HG03442 (cell line): ENCODE measurements around the gene CADM2.

Experiments used
- ATAC-seq: cut with Tn5 transposase; IDR thresholded peaks from one replicate; pipeline ENCODE4 v1.9.1; 2021; ENCODE audit warnings: mild to moderate bottlenecking, moderate library complexity; ENCODE audit not compliant: unreplicated experiment

The CADM2 gene

DNA sequence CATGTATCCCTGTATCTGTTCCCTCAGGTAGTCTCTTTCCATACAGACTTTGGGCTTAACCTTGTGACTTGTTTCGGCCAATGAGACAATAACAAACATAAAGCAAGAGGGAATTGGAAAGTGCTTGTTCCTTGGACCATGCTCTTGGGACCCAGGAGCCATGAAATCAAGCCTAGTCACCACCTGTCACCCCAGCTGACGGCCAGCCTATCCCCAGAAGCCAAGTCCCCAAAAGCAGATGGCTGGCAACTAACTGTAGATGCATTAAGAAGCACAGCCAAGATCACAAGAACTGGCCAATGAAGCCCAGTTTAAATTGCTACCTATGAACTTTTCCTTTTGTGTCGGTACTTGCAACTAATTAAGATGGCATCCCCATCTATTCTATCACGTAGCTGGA, 822.0 kb downstream of the CADM2 start:
- ATAC-seq: no peak

DNA sequence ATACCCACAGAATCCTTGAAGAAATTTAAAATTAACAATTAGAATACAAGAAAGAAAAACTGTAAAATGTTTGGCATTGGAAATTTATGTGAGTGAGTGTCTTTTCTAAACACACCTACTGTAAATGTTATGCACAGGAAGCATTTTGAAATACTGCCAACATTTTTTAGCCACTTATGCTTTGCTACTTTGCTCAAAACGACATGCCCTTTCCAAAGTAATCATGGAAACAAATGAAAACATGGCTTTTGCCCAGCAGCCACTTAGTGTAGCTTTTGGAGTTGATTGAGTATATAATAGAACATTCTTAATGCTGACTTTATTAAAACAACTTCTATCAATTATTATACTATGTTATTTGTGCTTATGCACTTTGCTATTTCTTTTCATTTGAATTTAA, 823.0 kb downstream of the CADM2 start:
- no peak for ATAC-seq

DNA sequence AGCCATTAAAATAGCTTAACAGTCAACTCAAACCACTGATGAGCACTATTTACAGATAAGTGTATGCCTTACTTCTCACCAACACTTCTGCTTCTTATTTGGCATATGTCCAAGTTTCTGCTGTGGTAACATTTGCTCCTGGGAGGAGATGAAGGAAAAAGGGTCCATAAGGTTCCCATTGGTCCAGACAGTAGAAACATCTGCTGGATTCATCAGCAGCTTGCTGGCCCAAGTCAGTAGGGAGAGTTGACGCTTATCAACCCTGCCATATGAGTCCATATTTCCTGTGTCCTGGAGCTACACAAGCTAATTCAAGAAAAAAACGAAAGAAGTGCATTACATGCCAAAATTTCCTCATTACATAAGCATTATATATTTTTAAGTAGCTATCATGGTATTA, 824.5 kb downstream of the CADM2 start:
- ATAC-seq: no peak

DNA sequence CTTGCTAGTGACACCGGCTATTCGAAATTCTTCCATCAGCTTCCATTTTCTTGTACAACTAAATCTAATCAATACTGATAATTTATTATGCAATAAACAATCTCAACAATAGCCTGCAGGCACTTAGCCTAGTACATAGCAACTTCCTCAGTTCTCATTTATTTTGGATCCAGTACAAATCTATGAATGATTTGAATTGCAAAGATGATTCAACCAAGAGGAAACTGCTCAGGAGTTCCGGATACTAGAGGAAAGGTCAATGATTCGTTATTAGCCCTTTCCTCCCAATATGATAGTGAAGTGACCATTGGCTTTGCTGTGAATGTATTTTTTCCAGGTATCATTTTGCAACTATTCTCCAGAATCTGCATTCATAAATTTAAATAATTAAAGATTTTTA, 827.0 kb downstream of the CADM2 start:
- no peak for ATAC-seq

DNA sequence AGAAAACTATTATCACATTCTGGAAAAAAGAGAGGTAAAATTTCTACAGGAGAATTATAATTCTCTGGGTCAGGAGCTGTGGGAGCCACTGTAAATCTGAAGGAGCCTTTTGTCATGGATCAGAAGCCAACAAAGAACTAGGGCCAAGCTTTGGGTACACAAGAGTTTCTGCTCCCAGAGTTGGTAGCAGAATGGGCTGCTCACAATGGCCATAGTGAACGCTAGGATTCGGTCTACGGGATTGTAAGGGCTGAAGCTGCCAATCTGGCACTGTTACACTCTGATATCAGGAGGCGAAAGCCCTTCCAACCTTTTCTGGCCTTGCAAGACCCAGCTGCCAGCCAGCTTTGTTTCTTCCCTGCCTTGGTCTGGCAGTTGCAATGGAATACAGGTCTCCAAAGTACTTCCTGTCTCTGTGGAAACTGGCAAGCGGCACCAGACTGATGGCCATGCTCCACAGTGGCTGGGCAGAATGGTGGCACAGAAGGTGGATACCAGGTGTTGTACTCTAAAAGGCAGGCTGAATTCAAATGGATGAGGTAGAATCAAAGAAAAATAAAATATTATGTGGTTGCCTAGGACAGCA, 831.7 kb downstream of the CADM2 start:
- no peak for ATAC-seq

DNA sequence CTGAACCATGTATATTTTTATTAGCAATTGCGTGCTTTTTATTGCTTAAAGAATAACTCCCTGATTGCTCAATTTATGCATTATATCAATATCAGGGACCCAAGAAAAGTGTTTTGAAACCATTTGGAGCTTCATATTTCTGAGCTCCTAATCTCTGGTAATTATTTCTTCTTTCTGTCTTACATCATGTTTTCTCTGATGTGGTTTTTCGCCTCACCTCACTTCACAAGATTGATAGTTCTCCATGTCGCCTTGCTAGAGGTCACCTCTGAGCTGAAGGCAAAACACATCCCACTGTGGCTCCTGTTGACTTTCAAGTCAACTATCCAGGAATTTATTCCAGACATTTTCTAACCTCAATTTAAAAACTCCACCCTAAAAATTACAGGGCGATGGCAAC, 837.4 kb downstream of the CADM2 start:
- ATAC-seq: no peak

DNA sequence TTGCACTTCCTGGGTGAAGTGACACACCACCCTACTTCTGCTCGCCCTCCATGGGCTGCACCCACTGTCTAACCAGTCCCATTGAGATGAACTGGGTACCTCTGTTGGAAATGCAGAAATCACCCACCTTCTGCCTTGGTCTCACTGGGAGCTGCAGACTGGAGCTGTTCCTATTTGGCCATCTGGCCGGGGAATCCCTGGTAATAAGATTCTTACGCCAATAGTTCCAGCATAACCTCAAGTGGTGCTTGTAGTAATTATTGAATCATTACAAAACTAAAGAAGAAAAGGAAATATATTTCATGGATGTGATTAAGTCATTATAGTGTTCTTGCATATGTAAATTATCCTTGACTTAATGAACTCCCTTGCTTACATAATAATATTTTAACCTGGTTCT, 841.9 kb downstream of the CADM2 start:
- ATAC-seq: no peak

DNA sequence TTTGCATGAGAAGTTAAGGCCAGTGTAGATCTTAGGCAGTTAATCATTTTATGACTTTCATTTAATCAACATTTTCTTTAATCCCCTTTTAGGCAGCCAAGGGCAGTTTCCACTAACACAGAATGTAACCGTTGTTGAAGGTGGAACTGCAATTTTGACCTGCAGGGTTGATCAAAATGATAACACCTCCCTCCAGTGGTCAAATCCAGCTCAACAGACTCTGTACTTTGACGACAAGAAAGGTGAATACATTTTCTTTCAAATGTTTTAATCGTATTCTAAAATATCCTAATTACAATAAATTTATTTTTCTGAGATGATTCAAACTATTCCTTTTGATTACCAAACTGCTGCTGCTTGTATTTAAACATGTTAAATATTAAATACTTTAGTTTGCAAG, 843.2 kb downstream of the CADM2 start:
- ATAC-seq: no peak

DNA sequence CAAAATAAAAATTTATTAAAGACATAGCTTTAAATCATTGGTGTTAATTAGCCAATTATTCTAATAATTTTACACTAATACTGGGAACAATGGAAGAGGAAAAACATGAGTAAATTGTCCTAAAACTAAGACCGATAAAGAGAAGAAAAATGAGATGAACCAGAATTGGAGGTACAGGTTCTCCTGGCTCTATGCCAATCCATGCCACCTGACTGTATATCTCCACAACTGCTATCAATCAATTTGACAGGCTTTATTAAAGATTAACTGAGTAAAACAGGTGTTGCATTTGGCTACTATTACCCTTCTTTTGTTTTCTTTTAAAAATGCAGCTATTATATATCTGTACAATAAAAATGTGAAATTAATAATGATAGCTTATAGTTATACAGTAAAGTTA, 850.0 kb downstream of the CADM2 start:
- ATAC-seq: no peak

DNA sequence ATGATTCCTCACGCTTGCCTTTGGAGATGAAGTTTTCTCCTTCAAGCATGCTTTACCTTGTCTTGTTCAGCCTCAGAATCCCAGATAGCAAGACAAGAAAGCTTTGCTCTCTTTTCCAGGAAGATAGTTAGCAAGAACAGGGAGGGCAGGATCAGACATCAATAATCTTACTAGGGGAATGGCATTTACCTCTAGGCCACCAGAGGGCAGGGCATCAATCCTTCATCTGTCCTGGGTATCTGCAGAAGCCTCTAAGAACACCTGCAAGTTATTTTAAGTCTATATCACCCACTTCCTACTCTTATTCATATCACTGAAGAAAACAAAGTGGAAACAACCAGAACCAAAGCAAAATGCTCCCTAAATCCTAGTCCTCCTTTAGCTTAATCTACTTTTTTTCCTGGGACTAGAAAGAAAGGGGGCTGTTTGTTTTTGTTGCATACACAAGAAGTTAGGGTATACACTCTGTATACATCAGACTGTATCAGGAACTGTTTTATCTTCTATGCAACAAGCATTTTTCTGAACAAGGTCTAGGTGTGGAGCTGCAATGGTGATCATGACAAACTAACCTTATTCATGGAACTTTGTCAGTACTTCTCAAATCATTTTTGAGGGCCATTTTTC, 862.5 kb downstream of the CADM2 start:
- peak; percentile 86 for ATAC-seq

DNA sequence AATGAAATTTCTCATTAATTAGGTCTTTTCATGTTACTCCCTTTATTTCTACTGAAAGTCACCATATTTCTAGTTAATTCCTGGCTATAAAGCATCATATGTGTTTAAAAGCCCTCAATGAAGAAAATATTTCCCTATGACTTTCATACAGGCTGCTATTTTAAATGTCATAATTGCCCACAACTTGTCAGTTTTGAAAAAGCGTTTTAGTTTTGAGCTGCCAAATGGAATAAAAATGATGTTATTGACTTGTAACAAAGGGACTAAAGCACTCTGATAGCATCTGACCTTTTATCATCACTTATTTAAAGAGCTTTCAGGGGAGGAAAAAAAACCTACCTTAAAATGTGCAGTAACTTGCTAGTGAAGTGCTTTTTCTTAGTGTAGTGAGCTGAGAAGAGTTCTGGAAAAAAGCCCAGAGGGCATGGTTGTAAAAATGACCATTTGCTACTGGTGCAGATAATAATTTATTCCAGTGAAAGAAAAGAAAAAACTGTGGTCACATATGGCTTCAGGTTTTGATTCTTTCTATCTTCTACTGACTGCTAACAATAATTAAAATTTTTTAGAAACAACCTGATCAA, 877.2 kb downstream of the CADM2 start:
- no peak for ATAC-seq

DNA sequence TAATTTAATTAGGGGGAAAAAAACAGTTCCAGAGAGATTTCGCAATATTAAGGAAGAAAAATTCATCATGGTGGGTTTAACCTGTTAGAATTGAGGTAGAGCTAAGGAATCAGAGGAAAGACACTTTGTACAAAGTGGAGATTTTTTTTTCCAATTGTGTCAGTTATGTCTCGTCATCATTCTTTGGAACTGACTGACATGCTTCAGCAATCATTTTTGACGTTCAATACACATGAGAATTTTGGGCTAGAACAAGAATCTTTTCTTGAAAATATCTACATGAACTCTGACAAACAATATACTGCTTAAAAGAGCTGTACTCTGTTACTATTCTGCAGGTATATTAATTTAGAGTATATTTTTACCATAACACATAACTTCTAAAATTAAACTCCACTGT, 878.6 kb downstream of the CADM2 start:
- no peak for ATAC-seq

DNA sequence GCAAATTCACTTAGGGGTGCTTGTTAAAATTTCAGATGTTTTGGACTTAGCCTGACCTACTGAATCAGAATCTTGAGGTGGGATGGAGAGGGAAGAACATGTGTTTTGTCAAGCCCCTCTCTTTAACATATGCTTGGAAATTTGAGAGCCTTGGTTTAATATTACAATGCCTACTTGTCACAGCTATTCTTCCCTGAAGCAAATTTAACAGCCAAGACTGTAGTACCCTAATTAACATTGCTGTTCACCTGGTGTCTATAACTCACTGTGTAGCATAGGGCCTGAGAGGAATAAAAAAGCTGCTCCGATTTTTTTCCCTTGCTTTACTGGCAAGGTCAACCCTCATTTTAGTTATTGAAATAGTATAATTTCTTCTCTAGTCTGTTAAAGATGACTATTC, 880.1 kb downstream of the CADM2 start:
- ATAC-seq: no peak

DNA sequence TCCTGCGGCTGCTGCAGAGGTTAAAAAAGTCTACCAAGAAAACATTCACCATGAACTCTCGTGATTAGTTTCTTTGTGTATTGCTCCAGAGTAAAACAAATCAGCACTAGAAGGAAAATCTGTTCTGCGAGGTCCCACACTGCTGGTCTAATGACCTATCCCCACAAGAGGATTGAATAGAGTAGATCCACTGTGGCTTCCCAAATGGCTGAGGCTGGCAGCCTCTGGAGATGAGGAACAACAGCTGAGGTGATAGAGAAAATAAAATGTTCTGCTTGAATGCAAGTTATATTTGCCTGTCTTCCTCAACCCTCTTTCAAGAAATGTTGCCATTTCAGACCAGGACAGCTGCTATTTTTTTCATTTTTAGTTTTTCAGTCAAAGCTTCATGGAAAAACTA, 883.3 kb downstream of the CADM2 start:
- no peak for ATAC-seq

DNA sequence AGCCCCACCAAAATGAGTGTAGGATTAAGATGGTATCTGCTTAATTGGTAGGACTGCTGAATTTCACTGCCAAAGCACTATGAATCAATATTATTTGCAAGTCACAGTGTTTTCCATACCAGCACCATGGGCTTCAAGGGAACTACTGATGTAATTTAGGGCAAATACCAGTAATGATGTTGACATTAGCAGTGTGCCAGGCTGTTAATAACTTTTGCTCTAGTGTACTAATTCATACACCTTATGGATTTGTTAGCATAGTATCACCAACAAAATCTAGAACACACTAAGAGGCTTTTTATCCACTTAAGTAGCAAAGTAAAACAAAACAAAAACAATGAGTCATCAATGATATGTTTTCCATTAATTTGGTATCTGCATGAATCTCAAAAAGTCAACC, 888.2 kb downstream of the CADM2 start:
- ATAC-seq: no peak

DNA sequence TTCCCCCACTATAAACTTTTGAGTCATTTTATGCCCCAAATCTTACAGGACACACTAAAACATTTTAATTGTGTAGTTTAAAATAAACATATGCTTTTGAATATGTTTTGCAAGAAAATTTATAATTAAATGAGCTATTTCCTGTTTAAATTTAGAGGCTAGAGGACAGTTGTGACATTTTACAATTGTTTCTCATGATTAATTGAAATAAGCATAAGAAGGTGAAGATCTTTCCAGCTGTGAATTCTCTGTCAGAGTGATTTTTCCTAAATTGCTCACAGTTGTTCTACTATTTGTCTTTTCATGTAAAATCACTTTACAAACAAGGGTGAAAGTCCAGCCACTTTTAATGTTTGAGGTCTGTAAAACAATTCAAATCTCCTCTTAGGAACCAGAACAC, 892.3 kb downstream of the CADM2 start:
- ATAC-seq: no peak

DNA sequence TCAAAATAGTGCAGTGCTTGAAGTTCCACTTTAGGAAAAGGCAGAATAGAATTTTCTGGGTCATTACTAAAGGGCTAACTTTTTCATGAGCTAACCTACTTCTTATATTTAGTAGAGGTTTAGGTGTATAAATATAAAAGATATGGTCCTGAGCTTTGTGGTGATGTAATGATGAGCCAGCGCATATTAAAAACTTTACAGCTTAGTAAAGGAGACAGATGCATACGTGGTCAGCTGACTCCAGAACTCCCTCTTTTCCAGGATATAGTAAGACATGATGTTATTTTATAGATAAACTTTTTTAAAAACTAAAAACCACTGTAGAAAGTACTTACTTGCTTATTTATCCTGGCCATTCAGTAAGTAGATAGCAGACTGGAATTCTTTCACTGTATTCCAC, 895.0 kb downstream of the CADM2 start:
- ATAC-seq: no peak

DNA sequence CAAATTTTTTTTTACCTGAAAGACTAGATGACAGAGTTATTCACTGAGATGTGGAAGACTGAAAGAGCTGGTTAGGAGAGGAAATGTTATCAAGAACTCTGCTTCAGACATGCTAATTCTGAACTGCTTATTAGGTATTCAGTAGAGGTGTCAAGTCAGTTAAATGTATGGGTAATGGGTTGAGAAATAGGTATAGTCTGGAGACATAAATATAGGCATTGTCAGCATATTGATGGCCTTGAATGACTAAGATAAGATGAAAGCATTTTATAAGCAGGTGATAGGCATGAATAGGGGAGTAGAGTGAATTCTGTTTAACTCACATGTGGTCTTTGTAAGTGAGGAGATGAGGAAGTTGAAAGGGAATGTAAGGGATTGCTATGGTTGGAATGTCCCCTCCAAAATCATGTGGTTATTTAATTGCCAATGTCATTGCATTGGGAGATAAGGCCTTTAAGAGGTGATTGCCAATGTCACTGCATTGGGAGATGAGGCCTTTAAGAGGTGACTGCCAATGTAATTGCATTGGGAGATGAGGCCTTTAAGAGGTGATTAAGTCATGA, 904.2 kb downstream of the CADM2 start:
- no peak for ATAC-seq

DNA sequence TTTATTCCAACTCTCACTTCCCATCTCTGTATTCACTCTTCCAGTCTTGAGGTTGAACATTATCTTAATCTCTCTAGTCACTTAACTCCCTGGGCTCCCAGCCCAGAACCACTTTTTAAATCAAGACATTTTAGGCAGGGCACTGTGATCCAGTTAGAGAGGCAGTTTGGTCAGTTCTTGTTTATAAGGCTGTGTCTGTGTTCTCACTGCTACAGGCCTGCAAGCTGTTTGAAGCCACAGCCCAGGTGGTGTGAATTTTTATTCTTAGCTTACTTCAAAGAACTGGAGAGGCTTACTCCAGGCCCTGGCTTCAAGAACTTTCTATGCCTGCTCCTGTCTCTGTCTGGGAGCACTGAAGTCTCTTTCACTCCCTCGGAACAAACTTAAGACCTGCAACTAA, 906.1 kb downstream of the CADM2 start:
- no peak for ATAC-seq

DNA sequence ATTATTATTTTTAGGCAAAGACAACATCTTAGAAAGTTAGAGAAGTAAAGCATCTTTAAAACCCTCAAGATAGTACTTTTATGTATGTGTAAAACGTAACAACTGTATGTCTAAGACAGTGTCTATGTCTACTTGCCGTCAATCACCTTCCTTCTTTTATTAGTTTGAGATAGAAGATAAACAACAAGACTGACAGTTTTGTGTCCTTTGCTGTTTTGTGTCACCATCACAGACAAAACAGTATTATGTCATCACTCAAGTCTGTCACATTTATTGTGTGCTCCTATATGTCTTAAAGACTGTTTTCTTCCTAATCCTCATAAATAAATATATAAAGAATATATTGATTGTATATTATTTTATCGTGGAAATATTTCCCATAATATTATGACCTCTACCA, 908.3 kb downstream of the CADM2 start:
- ATAC-seq: no peak

DNA sequence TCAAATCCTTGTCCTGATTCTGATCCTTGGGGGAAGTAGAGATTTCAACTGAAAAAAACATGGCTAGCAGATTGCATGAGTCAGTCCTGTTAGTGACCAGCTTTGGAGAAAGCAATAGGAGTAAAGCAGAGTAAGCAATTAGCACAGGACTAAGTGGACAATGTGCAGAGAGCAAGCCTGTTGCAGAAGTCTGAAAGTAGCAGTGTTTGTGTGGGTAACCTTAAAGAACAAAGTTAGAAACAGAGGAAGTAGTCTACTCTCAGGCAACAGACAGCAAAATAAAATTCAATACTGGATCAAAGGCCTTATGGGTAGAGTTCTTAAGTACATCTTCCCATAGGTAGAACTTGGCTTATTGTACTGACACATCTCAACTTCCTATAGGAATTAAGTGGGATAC, 916.8 kb downstream of the CADM2 start:
- no peak for ATAC-seq

DNA sequence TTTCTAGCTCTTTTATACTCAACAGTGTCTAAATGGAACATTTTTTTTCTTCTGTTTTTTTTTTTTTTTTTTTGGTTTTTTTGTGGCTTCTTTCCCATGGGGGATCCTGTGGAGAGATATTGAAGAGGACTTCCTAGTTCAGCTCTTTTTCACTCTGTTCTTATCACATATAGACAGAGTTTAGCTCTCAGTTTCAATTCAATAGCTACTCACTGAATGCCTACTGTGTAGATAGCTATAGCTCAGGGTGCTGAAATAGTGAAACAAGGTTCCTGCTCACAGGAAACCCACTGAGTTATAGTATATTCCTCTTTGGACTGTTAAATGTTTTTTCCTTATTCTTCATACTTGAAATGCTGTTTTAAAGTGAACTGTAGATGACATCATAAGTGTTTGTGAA, 918.8 kb downstream of the CADM2 start:
- no peak for ATAC-seq
